Adrenal gland (tissue), 5 donors: ENCODE measurements around the gene NRXN2.

ENCODE experiments used
- CTCF ChIP-seq, 6 experiments: fragments of 450-650 bp in 4 of 6; fragments of 200-600 bp in 2 of 6; sonication (generic) in 1 of 6; IDR thresholded peaks; 1 replicate in 5 of 6; 2 replicates in 1 of 6; pipeline versions ENCODE4 v1.5.1 to v1.8.0; 2016 to 2021; ENCODE audit warnings: antibody characterized with exemption in 6 of 6, mild to moderate bottlenecking in 2 of 6, moderate library complexity in 1 of 6
- POLR2A ChIP-seq, 2 donors: fragments of 450-650 bp; IDR thresholded peaks; one replicate each; pipeline ENCODE4 v1.6.1; 2017; ENCODE audit warnings: antibody characterized with exemption in 2 of 2, mild to moderate bottlenecking in 2 of 2, moderate library complexity in 1 of 2
- donor health status: DM: no; HTN: no; CAD: no.

- peak in 2 of 6 experiments; percentile 5 to 15 for TF ChIP-seq CTCF (IDR thresholded peaks at IDR 0.05)
- no peak for TF ChIP-seq POLR2A (IDR thresholded peaks at IDR 0.05)
These were observed 69.5 kb downstream of the NRXN2 start for GRCh38 chr11:64653388-64653973.
